Adrenal gland (tissue), 19 donors: ENCODE results near the gene SLC6A5. TPM values are rescaled to one million over a fixed set of nuclear protein-coding genes. Genes with fewer than 3 reads are reported as not detected.
"Not testable (repeated sequence)": the region's sequence is repeated elsewhere in the genome, so short reads cannot be mapped to it uniquely, and the experiment has no call there.

Source experiments
- DNase-seq, 7 donors: peaks; one replicate each; pipeline ENCODE4 v3.0.0-alpha.2; 2019 to 2020
- H3K27ac ChIP-seq, 5 donors: fragments of 200-600 bp; sonication (generic) in 4 of 5; 1 replicate in 3 of 5; 2 replicates in 2 of 5; pipeline versions ENCODE4 v1.5.1 to v1.8.0; 2016 to 2020; ENCODE audit warnings: mild to moderate bottlenecking in 1 of 5
- H3K27me3 ChIP-seq: fragments of 200-600 bp; 2 replicates; pipeline ENCODE4 v1.8.0; 2021
- H3K36me3 ChIP-seq, 2 donors: fragments of 200-600 bp; replicated peaks in 1 of 2; 1 replicate in 1 of 2; 2 replicates in 1 of 2; pipeline versions ENCODE4 v1.5.1 to v1.8.0; 2018 to 2022
- H3K4me1 ChIP-seq, 2 donors: fragments of 200-600 bp; replicated peaks in 1 of 2; 1 replicate in 1 of 2; 2 replicates in 1 of 2; pipeline versions ENCODE4 v1.5.1 to v1.8.0; 2018 to 2021
- H3K4me3 ChIP-seq, 4 donors: fragments of 200-600 bp; sonication (generic) in 3 of 4; one replicate each; pipeline ENCODE4 v1.5.1; 2016 to 2018
- H3K9me3 ChIP-seq, 3 donors: fragments of 200-600 bp; sonication (generic) in 1 of 3; replicated peaks in 1 of 3; 1 replicate in 2 of 3; 2 replicates in 1 of 3; pipeline versions ENCODE4 v1.5.1 to v1.8.0; 2016 to 2021
- CTCF ChIP-seq, 6 experiments: fragments of 450-650 bp in 4 of 6; fragments of 200-600 bp in 2 of 6; sonication (generic) in 1 of 6; IDR thresholded peaks; 1 replicate in 5 of 6; 2 replicates in 1 of 6; pipeline versions ENCODE4 v1.5.1 to v1.8.0; 2016 to 2021; ENCODE audit warnings: antibody characterized with exemption in 6 of 6, mild to moderate bottlenecking in 2 of 6, moderate library complexity in 1 of 6
- POLR2A ChIP-seq, 2 donors: fragments of 450-650 bp; IDR thresholded peaks; one replicate each; pipeline ENCODE4 v1.6.1; 2017; ENCODE audit warnings: antibody characterized with exemption in 2 of 2, mild to moderate bottlenecking in 2 of 2, moderate library complexity in 1 of 2
- WGBS, 4 donors: extraction: QIAGEN DNeasy Blood & Tissue Kit in 2 of 4; methylation state at CpG; one replicate each; pipeline versions ENCODE4 v1.1.5 to v1.1.7; 2013 to 2017; 5-methylcytosine and 5-hydroxymethylcytosine counted together
- intact Hi-C, 2 donors: fragments of 100-400 bp; cut with DNase I; formaldehyde crosslinking; loops; one replicate each; pipeline versions ENCODE4 v1.14.1 to v1.15.0; 2022 to 2023
- long read RNA-seq, 10 donors: library from polyadenylated mRNA in 3 of 10; unstranded in 2 of 10; stranded (forward) in 1 of 10; transcript quantifications; one replicate each; pipeline ENCODE4 v2.0.0 and lab custom pipeline, GENCODE V29; 2021 to 2026
- polyA plus RNA-seq, 3 donors: library from polyadenylated mRNA; stranded (reverse); fragments of 200-250 nt in 2 of 3; fragments of 350-450 nt in 1 of 3; fragmentation: Illumina TruSeq in 1 of 3; extraction: RNeasy Lipid Tissue Mini Kit (QIAGEN cat#74804) in 1 of 3; gene quantifications; one replicate each; pipeline ENCODE4 v1.2.3, GENCODE V29; 2013 to 2014
- total RNA-seq, 9 donors: library from RNA; depleted of rRNA in 4 of 9; stranded (reverse); fragments of >200 nt in 4 of 9; fragments of 120-200 nt in 1 of 9; fragmentation: NEBNext Ultra II Directional in 1 of 9; extraction: Animal tissue kit (Norgen Biotek cat#: 25700) in 1 of 9; gene quantifications; one replicate each; pipeline versions ENCODE4 v1.1.0 to v1.2.4, GENCODE V29; 2013 to 2023
- donor health status: healthy with polysubstance abuse.
- donor health status: Bipolar disorder and iron deficiency.
- donor health status: DM: yes; HTN: yes; CAD: no.
- donor health status: DM: no; HTN: no; CAD: no.
- donor health status: DM: no; HTN: no; CAD: no.
- donor health status: DM: yes; HTN: yes; CAD: no.

The SLC6A5 gene
- total RNA-seq (1 to 10 TPM in 1 of 9 donors, under 1 TPM in 1, not detected in 7; 0.25 to 2.4 TPM), polyA plus RNA-seq (under 1 TPM in 2 of 3 donors, not detected in 1; 0.03 to 0.40 TPM)
- long read RNA-seq, donor 1: 0 reads
- long read RNA-seq, donor 2: 0 reads
- long read RNA-seq, donor 3: 0 reads
- long read RNA-seq, donor 4: 0 reads
- long read RNA-seq, donor 5: 0 reads
- long read RNA-seq, donor 6: 0 reads
- long read RNA-seq, donor 7: 0 reads
- long read RNA-seq, donor 8: 0 reads
- long read RNA-seq, donor 9, full-length matches to known transcripts: 1 of 1 reads
- long read RNA-seq, donor 9, partial matches to known transcripts: 0 of 1 reads
- long read RNA-seq, donor 9, other reads (novel, unspliced or antisense): 0 of 1 reads
- long read RNA-seq, donor 10: 0 reads

DNA sequence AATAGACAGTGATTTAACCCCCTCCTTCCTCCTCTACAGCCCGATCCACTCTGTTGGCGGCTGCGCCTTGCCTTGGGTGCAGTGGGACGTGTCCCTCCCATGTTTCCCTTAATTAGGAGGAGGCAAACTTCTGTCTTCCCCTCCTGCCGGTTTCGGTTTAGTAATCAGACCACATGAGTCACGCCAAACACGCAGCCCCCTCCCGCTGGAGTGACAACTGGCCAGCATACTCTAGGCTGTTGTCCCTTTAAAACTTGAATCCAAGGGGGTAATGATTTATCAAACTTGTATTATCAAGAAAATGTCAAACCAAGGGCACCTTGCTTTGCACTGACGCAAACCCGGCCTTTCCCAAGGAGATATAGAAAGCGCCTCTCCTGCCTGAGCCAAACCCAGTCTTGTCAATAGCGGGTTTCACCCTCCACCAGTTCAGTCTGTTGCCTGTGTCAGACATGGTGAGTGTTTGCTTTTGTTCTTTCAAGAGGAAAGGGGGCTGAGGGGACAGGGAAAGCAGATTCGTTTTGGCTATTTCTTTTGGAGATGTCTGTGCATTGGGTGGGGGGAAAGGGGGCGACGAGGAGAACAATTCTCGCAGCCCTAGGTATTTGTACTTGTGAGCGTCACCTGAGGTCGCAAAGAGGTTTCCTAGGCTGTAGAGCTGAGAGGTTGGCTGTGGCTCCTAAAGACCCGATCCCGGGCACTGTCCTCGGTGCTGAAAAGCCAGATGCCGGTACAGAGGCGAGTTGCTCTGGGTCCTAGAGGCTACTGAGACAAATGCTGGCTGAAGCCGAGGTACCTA lies at the start of gene SLC6A5:
Gene SLC6A5 (plus strand): TSS at position 388 of the 799 bp plus-strand sequence. CDS start 65 bp downstream, at position 453.
- no peaks in the 10 kb centered on the region for H3K9me3 ChIP-seq
- no peak within 1 kb of the TSS for H3K4me3 ChIP-seq
- 3 to 7% (median 4%) methylated on average over 25 of the region's 25 CpGs for WGBS, 4 donors
- H3K36me3 ChIP-seq: no peaks in the 10 kb centered on the region
- intact Hi-C loops: loop anchor here in 1 of 2 donors (10.0 kb wide), 1 partner anchor 205 kb away; no protein-coding TSS in a partner anchor
- peak; percentile 57 to 70 (median 64) for DNase-seq
- H3K27me3 ChIP-seq: peaks cover 92% of the 10 kb centered on the region
- no peak within 1 kb of the TSS for H3K27ac ChIP-seq
- H3K4me1 ChIP-seq: peaks cover 0 to 3% of the 10 kb centered on the region in 2 donors
- TF ChIP-seq POLR2A (IDR thresholded peaks at IDR 0.05) (no peak), CTCF (IDR thresholded peaks at IDR 0.05) (no peak)

- no peak for TF ChIP-seq POLR2A (IDR thresholded peaks at IDR 0.05)
- no peak for TF ChIP-seq CTCF (IDR thresholded peaks at IDR 0.05)
- no peaks in the 10 kb centered on the region for H3K9me3 ChIP-seq
- H3K27me3 ChIP-seq: no peaks in the 10 kb centered on the region
- intact Hi-C loops: no loop called here
- WGBS, 4 donors: 34 to 55% (median 40%) methylated on average over 2 of the region's 2 CpGs
- no peaks in the 10 kb centered on the region for H3K4me1 ChIP-seq
- H3K27ac ChIP-seq: no peak overlapping the region
- H3K36me3 ChIP-seq: no peaks in the 10 kb centered on the region
- DNase-seq: no peak
- no peak overlapping the region for H3K4me3 ChIP-seq
These were observed 48.3 kb upstream of the SLC6A5 start for GRCh38 chr11:20551096-20551495.

GRCh38 chr11:20555783-20556182 lies 43.6 kb upstream of the SLC6A5 start:
- TF ChIP-seq CTCF (IDR thresholded peaks at IDR 0.05) (no peak), POLR2A (IDR thresholded peaks at IDR 0.05) (no peak)
- intact Hi-C loops: no loop called here
- Histone ChIP-seq H3K27ac (no peak overlapping the region), H3K27me3 (no peaks in the 10 kb centered on the region), H3K9me3 (no peaks in the 10 kb centered on the region), H3K4me1 (no peaks in the 10 kb centered on the region), H3K4me3 (no peak overlapping the region), H3K36me3 (no peaks in the 10 kb centered on the region)
- no peak for DNase-seq
- WGBS, 4 donors: 72 to 76% (median 75%) methylated on average over 2 to 3 of the region's 3 CpGs

DNA sequence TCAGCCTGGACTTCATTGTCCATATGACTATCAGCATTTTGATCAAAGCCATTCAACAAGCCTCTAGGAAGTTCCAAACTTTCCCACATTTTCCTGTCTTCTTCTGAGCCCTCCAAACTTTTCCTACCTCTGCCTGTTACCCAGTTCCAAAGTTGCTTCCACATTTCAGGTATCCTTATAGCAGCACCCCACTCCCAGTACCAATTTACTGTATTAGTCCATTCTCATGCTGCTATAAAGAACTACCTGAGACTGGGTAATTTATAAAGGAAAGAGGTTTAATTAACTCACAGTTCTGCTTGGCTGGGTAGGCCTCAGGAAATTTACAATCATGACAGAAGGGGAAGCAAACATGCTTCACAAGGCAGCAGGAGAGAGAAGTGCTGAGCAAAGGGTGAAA lies 43.0 kb upstream of the SLC6A5 start:
- H3K9me3 ChIP-seq, intact Hi-C loops, H3K36me3 ChIP-seq, H3K4me1 ChIP-seq, H3K27ac ChIP-seq, DNase-seq, H3K27me3 ChIP-seq, H3K4me3 ChIP-seq: not testable (repeated sequence)
